A549 (cell line): ENCODE measurements around the gene DGKH. TPM values are rescaled to one million over a fixed set of nuclear protein-coding genes. Genes with fewer than 3 reads are reported as not detected.
A peak's percentile ranks its signal among the peaks of the same experiment; 100 is the strongest.

ENCODE experiments used
- ATAC-seq, 2 experiments: fragments of 200-7000 bp in 1 of 2; fragments of >200 bp in 1 of 2; cut with Nextera tagmentation in 1 of 2; cut with Tn5 transposase in 1 of 2; 3 replicates each; pipeline versions ENCODE4 v1.8.0 to v1.9.1; 2018 to 2020; ENCODE audit warnings: mild to moderate bottlenecking in 1 of 2, moderate library complexity in 1 of 2
- CTCF ChIA-PET: fragments of 300-600 bp; sonication (Branson Sonifier 250); formaldehyde crosslinking; extraction: SDS; loops from one replicate; lab custom pipeline; 2021; ENCODE audit warnings: antibody characterized with exemption, inconsistent platforms; lab: Yijun Ruan, JAX
- POLR2A ChIA-PET: fragments of 350-600 bp; formaldehyde crosslinking; extraction: SDS; loops from one replicate; lab custom pipeline; 2021; ENCODE audit warnings: antibody characterized with exemption, inconsistent platforms; lab: Yijun Ruan, JAX
- DNase-seq, 2 experiments: peaks; one replicate each; pipeline versions ENCODE4 v3.0.0 to v3.0.0-alpha.2; 2011 to 2016; ENCODE audit warnings: low read depth in 1 of 2, low spot score in 1 of 2
- FAIRE-seq: peaks from 2 replicates; lab custom pipeline; 2011; peaks lifted over from hg19 to GRCh38; lab: Jason Lieb, UNC
- H3K27ac ChIP-seq, 2 experiments: fragments of >200 bp; sonication (Bioruptor Twin); formaldehyde crosslinking; 3 replicates each; pipeline ENCODE4 v1.5.1; 2016 to 2017
- H3K4me1 ChIP-seq: fragments of >200 bp; sonication (Bioruptor Twin); formaldehyde crosslinking; 3 replicates; pipeline ENCODE4 v1.6.1; 2016
- H3K4me2 ChIP-seq: fragments of >200 bp; sonication (Bioruptor Twin); formaldehyde crosslinking; 3 replicates; pipeline ENCODE4 v1.6.1; 2016
- H3K4me3 ChIP-seq: fragments of >200 bp; sonication (Bioruptor Twin); formaldehyde crosslinking; 3 replicates; pipeline ENCODE4 v1.5.1; 2016
- H3K9me3 ChIP-seq: fragments of >200 bp; sonication (Bioruptor Twin); formaldehyde crosslinking; 3 replicates; pipeline ENCODE4 v1.6.1; 2016
- CEBPB ChIP-seq, 2 experiments: fragments of >200 bp in 1 of 2; sonication (Bioruptor Twin) in 1 of 2; formaldehyde crosslinking in 1 of 2; IDR thresholded peaks; 2 replicates each; pipeline ENCODE4 v1.6.1; 2012 to 2016
- CHD4 ChIP-seq: fragments of 200-600 bp; sonication (generic); IDR thresholded peaks from 2 replicates; pipeline ENCODE4 v1.6.1; 2016; ENCODE audit warnings: antibody characterized with exemption, mild to moderate bottlenecking, borderline replicate concordance
- E2F6 ChIP-seq: IDR thresholded peaks from 2 replicates; pipeline ENCODE4 v1.6.1; 2012; ENCODE audit warnings: low read depth, borderline replicate concordance
- EHF ChIP-seq: fragments of 250-450 bp; sonication (Bioruptor Pico); IDR thresholded peaks from 2 replicates; pipeline ENCODE4 v1.5.0; 2020; ENCODE audit warnings: mild to moderate bottlenecking
- EHMT2 ChIP-seq: fragments of 200-600 bp; sonication (generic); IDR thresholded peaks from 2 replicates; pipeline ENCODE4 v1.6.1; 2016; ENCODE audit warnings: antibody characterized with exemption, low read depth, mild to moderate bottlenecking, moderate library complexity
- HEYL ChIP-seq: fragments of 250-450 bp; sonication (Bioruptor Pico); IDR thresholded peaks from 2 replicates; pipeline ENCODE4 v1.8.0; 2021; ENCODE audit warnings: mild to moderate bottlenecking, moderate library complexity
- JUNB ChIP-seq: fragments of >200 bp; sonication (Bioruptor Twin); formaldehyde crosslinking; IDR thresholded peaks from 2 replicates; pipeline ENCODE4 v1.6.1; 2016
- KDM1A ChIP-seq: fragments of 200-600 bp; sonication (generic); IDR thresholded peaks from 2 replicates; pipeline ENCODE4 v1.6.1; 2016; ENCODE audit warnings: low read depth, mild to moderate bottlenecking
- NFE2L2 ChIP-seq: fragments of 150-350 bp; conservative IDR thresholded peaks from 2 replicates; pipeline ENCODE4 v1.6.1; 2014; ENCODE audit warnings: low read length
- REST ChIP-seq: fragments of 200-600 bp; sonication (generic); IDR thresholded peaks from 2 replicates; pipeline ENCODE4 v1.6.1; 2016; ENCODE audit warnings: antibody characterized with exemption, mild to moderate bottlenecking, moderate library complexity
- SMC3 ChIP-seq: fragments of >200 bp; sonication (Bioruptor Twin); formaldehyde crosslinking; IDR thresholded peaks from 3 replicates; pipeline ENCODE4 v1.6.1; 2018; ENCODE audit warnings: inconsistent platforms
- USF2 ChIP-seq: fragments of 450-650 bp; IDR thresholded peaks from 2 replicates; pipeline ENCODE4 v1.6.1; 2014; ENCODE audit warnings: antibody characterized with exemption
- ZC3H11A ChIP-seq: fragments of 450-650 bp; IDR thresholded peaks from 2 replicates; pipeline ENCODE4 v1.6.1; 2014; ENCODE audit warnings: antibody characterized with exemption, mild to moderate bottlenecking
- ZSCAN20 ChIP-seq: fragments of 250-450 bp; sonication (Bioruptor Pico); IDR thresholded peaks from 2 replicates; pipeline ENCODE4 v1.8.0; 2022; ENCODE audit warnings: mild to moderate bottlenecking, moderate library complexity
- WGBS: methylation state at CpG from one replicate; pipeline ENCODE4 v1.1.6; 2017; ENCODE audit errors: missing lambda C conversion rate; 5-methylcytosine and 5-hydroxymethylcytosine counted together
- polyA plus RNA-seq, 4 experiments: library from polyadenylated mRNA; depleted of rRNA in 3 of 4; stranded (reverse); fragments of >200 nt; fragmentation: RNase III in 1 of 4; extraction: RNeasy Plus Mini Kit Qiagen cat#74134 plus additional on column Dnase treatment in 1 of 4; gene quantifications; 2 replicates in 3 of 4; 3 replicates in 1 of 4; pipeline ENCODE4 v1.2.3, GENCODE V29; 2011 to 2017
- TF ChIP-seq, protein P1 (sequence below): fragments of 250-450 bp; sonication (Bioruptor Pico); IDR thresholded peaks from 2 replicates; pipeline ENCODE4 v1.5.0; 2021; ENCODE audit warnings: mild to moderate bottlenecking, moderate library complexity, borderline replicate concordance
- TF ChIP-seq, protein P2 (sequence below): fragments of >200 bp; sonication (Bioruptor Twin); formaldehyde crosslinking; IDR thresholded peaks from 3 replicates; pipeline ENCODE4 v1.5.1; 2016

The DGKH gene
- polyA plus RNA-seq, 2 of the 4 experiments (the other 2 are of a cell fraction), result 3.8 to 6.7 TPM

DNA sequence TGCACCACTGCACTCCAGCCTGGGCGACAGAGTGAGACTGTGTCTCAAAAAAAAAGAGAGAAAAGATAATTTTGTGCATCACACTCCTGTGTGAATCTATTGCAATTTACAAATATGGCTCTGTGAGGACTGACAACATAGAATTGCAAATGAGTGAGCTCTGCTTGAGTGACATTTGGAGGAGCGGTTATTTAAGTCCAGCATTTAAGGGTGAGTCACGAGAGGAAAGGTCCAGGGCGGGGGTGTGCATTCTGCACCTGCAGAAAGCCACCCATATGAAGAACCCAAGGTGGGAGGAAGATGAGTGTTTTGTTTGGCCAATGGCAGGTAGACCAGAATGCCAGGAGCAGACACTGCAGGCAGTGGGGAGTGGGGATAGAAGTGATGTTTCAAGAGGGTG is 58.5 kb downstream of the DGKH start (continued):
- TF ChIP-seq REST, result no peak
- TF ChIP-seq, protein P1, sequence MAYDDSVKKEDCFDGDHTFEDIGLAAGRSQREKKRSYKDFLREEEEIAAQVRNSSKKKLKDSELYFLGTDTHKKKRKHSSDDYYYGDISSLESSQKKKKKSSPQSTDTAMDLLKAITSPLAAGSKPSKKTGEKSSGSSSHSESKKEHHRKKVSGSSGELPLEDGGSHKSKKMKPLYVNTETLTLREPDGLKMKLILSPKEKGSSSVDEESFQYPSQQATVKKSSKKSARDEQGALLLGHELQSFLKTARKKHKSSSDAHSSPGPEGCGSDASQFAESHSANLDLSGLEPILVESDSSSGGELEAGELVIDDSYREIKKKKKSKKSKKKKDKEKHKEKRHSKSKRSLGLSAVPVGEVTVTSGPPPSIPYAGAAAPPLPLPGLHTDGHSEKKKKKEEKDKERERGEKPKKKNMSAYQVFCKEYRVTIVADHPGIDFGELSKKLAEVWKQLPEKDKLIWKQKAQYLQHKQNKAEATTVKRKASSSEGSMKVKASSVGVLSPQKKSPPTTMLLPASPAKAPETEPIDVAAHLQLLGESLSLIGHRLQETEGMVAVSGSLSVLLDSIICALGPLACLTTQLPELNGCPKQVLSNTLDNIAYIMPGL (CRISPR knock-in tag), result no peak
- TF ChIP-seq USF2, result no peak
- no peak for TF ChIP-seq CEBPB (IDR thresholded peaks at IDR 0.05)

DNA sequence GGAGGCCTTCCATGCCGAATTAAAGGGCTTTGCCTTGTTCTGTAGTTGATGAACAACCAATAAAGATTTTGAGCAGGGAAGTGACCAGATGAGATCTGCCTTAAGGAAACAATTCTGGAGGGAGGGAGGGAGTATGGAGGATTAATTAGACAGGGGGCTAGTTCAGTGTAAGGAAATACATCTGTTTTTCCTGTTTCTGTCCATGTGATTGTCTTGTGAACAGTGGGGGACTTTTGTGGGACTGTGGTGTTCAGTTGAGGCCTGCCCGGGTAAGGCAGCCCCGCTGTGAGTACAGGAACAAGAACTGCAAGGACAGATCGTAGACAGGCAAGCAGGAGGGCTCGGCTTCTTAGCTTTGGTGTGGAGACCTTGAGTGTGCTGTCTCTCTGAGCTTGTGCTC is 59.0 kb downstream of the DGKH start:
- Histone ChIP-seq H3K4me1 (peaks cover 31% of the 10 kb centered on the region), H3K4me3 (no peak overlapping the region), H3K4me2 (0 out of 3 replicates have a peak overlapping the region, but pooled peaks have one; percentile 31), H3K9me3 (no peaks in the 10 kb centered on the region; the same call in 2 of the 3 replicates), H3K27ac (peak overlapping the region; percentile 31 to 84; a peak in 4 of 6 replicates)
- POLR2A ChIA-PET, result no interaction called here
- 90% methylated on average over 5 of the region's 5 CpGs for WGBS
- ATAC-seq (no peak), DNase-seq (no peak), FAIRE-seq (no peak)
- CTCF ChIA-PET, result interaction anchor here (0.6 to 1.4 kb wide), 5 partner anchors 51 to 439 kb away, joined by 3 to 7 read pairs (median 3); no protein-coding TSS in a partner anchor
- no peak for TF ChIP-seq HEYL
- TF ChIP-seq, protein P2, sequence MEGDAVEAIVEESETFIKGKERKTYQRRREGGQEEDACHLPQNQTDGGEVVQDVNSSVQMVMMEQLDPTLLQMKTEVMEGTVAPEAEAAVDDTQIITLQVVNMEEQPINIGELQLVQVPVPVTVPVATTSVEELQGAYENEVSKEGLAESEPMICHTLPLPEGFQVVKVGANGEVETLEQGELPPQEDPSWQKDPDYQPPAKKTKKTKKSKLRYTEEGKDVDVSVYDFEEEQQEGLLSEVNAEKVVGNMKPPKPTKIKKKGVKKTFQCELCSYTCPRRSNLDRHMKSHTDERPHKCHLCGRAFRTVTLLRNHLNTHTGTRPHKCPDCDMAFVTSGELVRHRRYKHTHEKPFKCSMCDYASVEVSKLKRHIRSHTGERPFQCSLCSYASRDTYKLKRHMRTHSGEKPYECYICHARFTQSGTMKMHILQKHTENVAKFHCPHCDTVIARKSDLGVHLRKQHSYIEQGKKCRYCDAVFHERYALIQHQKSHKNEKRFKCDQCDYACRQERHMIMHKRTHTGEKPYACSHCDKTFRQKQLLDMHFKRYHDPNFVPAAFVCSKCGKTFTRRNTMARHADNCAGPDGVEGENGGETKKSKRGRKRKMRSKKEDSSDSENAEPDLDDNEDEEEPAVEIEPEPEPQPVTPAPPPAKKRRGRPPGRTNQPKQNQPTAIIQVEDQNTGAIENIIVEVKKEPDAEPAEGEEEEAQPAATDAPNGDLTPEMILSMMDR, result no peak
- no peak for TF ChIP-seq SMC3
- no peak for TF ChIP-seq ZSCAN20 (CRISPR knock-in tag)
- TF ChIP-seq EHF (CRISPR knock-in tag), result no peak
- TF ChIP-seq ZC3H11A, result no peak
- no peak for TF ChIP-seq E2F6
- no peak for TF ChIP-seq KDM1A
- TF ChIP-seq NFE2L2, result no peak
- no peak for TF ChIP-seq CHD4
- TF ChIP-seq EHMT2, result no peak
- no peak for TF ChIP-seq JUNB
